ENCODE data around the gene SPEN.

Gene SPEN

GRCh38 chr1:15970911-15971310 lies 123.4 kb downstream of the SPEN start:
- peaks cover 48% of the 10 kb centered on the region for H3K36me3 ChIP-seq (ENCODE audit: insufficient read depth, low read length)
- DNase-seq: no peak
- no peaks in the 10 kb centered on the region for H3K9me3 ChIP-seq (ENCODE audit: insufficient read depth, low read length, severe bottlenecking)
- H3K4me2 ChIP-seq (ENCODE audit: insufficient read depth, low read length): no peak overlapping the region
- H2AFZ ChIP-seq (ENCODE audit: low read depth, low read length): no peak overlapping the region
- H3K4me3 ChIP-seq (ENCODE audit: low read depth in 1 of 2, low read length in 2 of 2): no peak overlapping the region
- peaks cover 89% of the 10 kb centered on the region for H3K79me2 ChIP-seq (ENCODE audit: insufficient read depth, low read length)
- no peak overlapping the region for H3K9ac ChIP-seq (ENCODE audit: low read depth, low read length)
- no peak for ATAC-seq (ENCODE audit: insufficient read depth, low read depth)
- H3K27me3 ChIP-seq (ENCODE audit: insufficient read depth, low read length, poor library complexity): no peaks in the 10 kb centered on the region
- H3K4me1 ChIP-seq (ENCODE audit: insufficient read depth, low read length): peaks cover 17% of the 10 kb centered on the region
- H3K27ac ChIP-seq (ENCODE audit: low read length): no peak overlapping the region
- peaks cover 37% of the 10 kb centered on the region for H4K20me1 ChIP-seq (ENCODE audit: insufficient read depth, low read length)
- TF ChIP-seq CTCF (IDR thresholded peaks at IDR 0.05; ENCODE audit: borderline replicate concordance, extremely low read depth, low read length, poor library complexity, severe bottlenecking) (no peak), EZH2 (IDR thresholded peaks at IDR 0.05; ENCODE audit: borderline replicate concordance, low read depth, low read length, severe bottlenecking) (no peak)

DNA sequence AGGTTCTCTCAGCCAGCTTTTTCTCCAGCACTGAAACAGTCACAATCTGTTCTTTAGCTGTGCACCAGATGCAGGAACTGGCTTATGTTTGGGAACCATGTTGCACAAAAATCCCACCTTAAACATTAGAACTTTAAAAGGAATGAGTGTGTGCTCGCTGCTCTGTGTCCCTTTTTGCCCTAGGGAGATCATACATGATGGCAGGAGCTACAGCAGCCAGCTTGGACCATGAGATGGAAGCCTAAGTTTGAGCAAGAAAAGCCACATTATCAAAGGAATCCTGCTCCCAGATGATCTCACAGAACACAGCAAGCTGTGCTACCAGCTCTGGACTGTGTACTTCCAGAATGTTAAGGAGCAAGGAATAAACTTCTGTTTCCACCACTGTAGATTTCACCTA lies 124.9 kb downstream of the SPEN start:
- H3K4me3 ChIP-seq (ENCODE audit: low read depth in 1 of 2, low read length in 2 of 2): no peak overlapping the region
- DNase-seq (no peak), ATAC-seq (ENCODE audit: insufficient read depth, low read depth) (no peak)
- no peak overlapping the region for H3K9ac ChIP-seq (ENCODE audit: low read depth, low read length)
- peaks cover 5% of the 10 kb centered on the region for H3K9me3 ChIP-seq (ENCODE audit: insufficient read depth, low read length, severe bottlenecking)
- peaks cover 74% of the 10 kb centered on the region for H3K79me2 ChIP-seq (ENCODE audit: insufficient read depth, low read length)
- H3K27ac ChIP-seq (ENCODE audit: low read length): no peak overlapping the region
- no peaks in the 10 kb centered on the region for H3K27me3 ChIP-seq (ENCODE audit: insufficient read depth, low read length, poor library complexity)
- H2AFZ ChIP-seq (ENCODE audit: low read depth, low read length): no peak overlapping the region
- peaks cover 25% of the 10 kb centered on the region for H3K4me1 ChIP-seq (ENCODE audit: insufficient read depth, low read length)
- no peak for TF ChIP-seq CTCF (IDR thresholded peaks at IDR 0.05; ENCODE audit: borderline replicate concordance, extremely low read depth, low read length, poor library complexity, severe bottlenecking)
- TF ChIP-seq EZH2 (IDR thresholded peaks at IDR 0.05; ENCODE audit: borderline replicate concordance, low read depth, low read length, severe bottlenecking): no peak
- H4K20me1 ChIP-seq (ENCODE audit: insufficient read depth, low read length): peaks cover 30% of the 10 kb centered on the region; the same call in 1 of the 2 replicates
- H3K4me2 ChIP-seq (ENCODE audit: insufficient read depth, low read length): peak overlapping the region; percentile 5; the same call in 1 of the 2 replicates
- H3K36me3 ChIP-seq (ENCODE audit: insufficient read depth, low read length): peaks cover 39% of the 10 kb centered on the region

GRCh38 chr1:15973772-15974171 lies 126.3 kb downstream of the SPEN start:
- Histone ChIP-seq H3K4me2 (ENCODE audit: insufficient read depth, low read length) (peak overlapping the region; percentile 71; the same call in 1 of the 2 replicates), H4K20me1 (ENCODE audit: insufficient read depth, low read length) (peaks cover 24% of the 10 kb centered on the region; the same call in 1 of the 2 replicates), H3K79me2 (ENCODE audit: insufficient read depth, low read length) (peaks cover 61% of the 10 kb centered on the region), H2AFZ (ENCODE audit: low read depth, low read length) (no peak overlapping the region), H3K27ac (ENCODE audit: low read length) (no peak overlapping the region), H3K9me3 (ENCODE audit: insufficient read depth, low read length, severe bottlenecking) (peaks cover 5% of the 10 kb centered on the region), H3K9ac (ENCODE audit: low read depth, low read length) (no peak overlapping the region), H3K27me3 (ENCODE audit: insufficient read depth, low read length, poor library complexity) (no peaks in the 10 kb centered on the region), H3K36me3 (ENCODE audit: insufficient read depth, low read length) (peaks cover 35% of the 10 kb centered on the region), H3K4me1 (ENCODE audit: insufficient read depth, low read length) (peaks cover 25% of the 10 kb centered on the region), H3K4me3 (ENCODE audit: low read depth in 1 of 2, low read length in 2 of 2) (no peak overlapping the region)
- DNase-seq (no peak), ATAC-seq (ENCODE audit: insufficient read depth, low read depth) (no peak)
- TF ChIP-seq EZH2 (IDR thresholded peaks at IDR 0.05; ENCODE audit: borderline replicate concordance, low read depth, low read length, severe bottlenecking) (no peak), CTCF (IDR thresholded peaks at IDR 0.05; ENCODE audit: borderline replicate concordance, extremely low read depth, low read length, poor library complexity, severe bottlenecking) (no peak)
